H1 (cell line): ENCODE measurements around the gene AIPL1. TPM values are rescaled to one million over a fixed set of nuclear protein-coding genes. Genes with fewer than 3 reads are reported as not detected.

Source experiments
- CTCF ChIA-PET: fragments of 300-600 bp; sonication (Branson Sonifier 250); formaldehyde crosslinking; loops from one replicate; lab custom pipeline; 2021; ENCODE audit not compliant: partially characterized antibody; lab: Charles Lee
- POLR2A ChIA-PET: fragments of 300-600 bp; sonication (Branson Sonifier 250); formaldehyde crosslinking; loops from one replicate; lab custom pipeline; 2021; ENCODE audit warnings: inconsistent platforms; ENCODE audit not compliant: partially characterized antibody; lab: Charles Lee
- DNase-seq, 2 experiments: peaks; one replicate each; pipeline versions ENCODE4 v3.0.0 to v3.0.0-alpha.2; 2010 to 2022; ENCODE audit warnings: low spot score in 2 of 2, low read depth in 1 of 2, mixed read lengths in 1 of 2
- FAIRE-seq: peaks from 2 replicates; lab custom pipeline; 2011; peaks lifted over from hg19 to GRCh38; lab: Jason Lieb, UNC
- H2AFZ ChIP-seq: 2 replicates; pipeline ENCODE4 v1.8.1; 2012; ENCODE audit warnings: low read length, inconsistent platforms
- H2AK5ac ChIP-seq: 2 replicates; pipeline ENCODE4 v1.6.1; 2013; ENCODE audit warnings: low read depth, low read length
- H2BK120ac ChIP-seq: replicated peaks from 2 replicates; pipeline ENCODE3; 2013; ENCODE audit warnings: low read depth, low read length, inconsistent platforms
- H2BK12ac ChIP-seq: 2 replicates; pipeline ENCODE4 v1.6.1; 2013; ENCODE audit warnings: low read depth, low read length
- H2BK15ac ChIP-seq: 2 replicates; pipeline ENCODE4 v1.6.1; 2013; ENCODE audit warnings: low read length
- H2BK20ac ChIP-seq: 2 replicates; pipeline ENCODE4 v1.6.1; 2013; ENCODE audit warnings: low read length
- H2BK5ac ChIP-seq: 2 replicates; pipeline ENCODE4 v1.6.1; 2013; ENCODE audit warnings: low read depth, low read length
- H3K14ac ChIP-seq: 2 replicates; pipeline ENCODE4 v1.6.1; 2013; ENCODE audit warnings: inconsistent platforms; ENCODE audit not compliant: insufficient read length
- H3K18ac ChIP-seq: 2 replicates; pipeline ENCODE4 v1.6.1; 2013; ENCODE audit warnings: low read length; ENCODE audit errors: extremely low read depth
- H3K23ac ChIP-seq: 2 replicates; pipeline ENCODE4 v1.6.1; 2013; ENCODE audit warnings: inconsistent platforms; ENCODE audit not compliant: insufficient read length
- H3K23me2 ChIP-seq: 2 replicates; pipeline ENCODE4 v1.6.1; 2013; ENCODE audit warnings: low read depth, low read length
- H3K27ac ChIP-seq: 2 replicates; pipeline ENCODE4 v1.6.1; 2011; ENCODE audit warnings: low read depth, low read length, inconsistent platforms
- H3K27me3 ChIP-seq, 4 experiments: replicated peaks in 1 of 4; 1 replicate in 1 of 4; 2 replicates in 3 of 4; pipeline versions ENCODE4 v1.6.1 to v1.8.1; 2011 to 2013; ENCODE audit warnings: low read length in 3 of 4, mild to moderate bottlenecking in 3 of 4, inconsistent platforms in 2 of 4, mixed read lengths in 2 of 4, moderate library complexity in 1 of 4; ENCODE audit not compliant: control insufficient read depth in 3 of 4, insufficient read depth in 3 of 4; ENCODE audit errors: extremely low read depth in 1 of 4
- H3K36me3 ChIP-seq, 4 experiments: 2 replicates each; pipeline versions ENCODE4 v1.6.1 to v1.8.1; 2011 to 2013; ENCODE audit warnings: mild to moderate bottlenecking in 4 of 4, low read length in 3 of 4, moderate library complexity in 2 of 4, control low read depth in 1 of 4, inconsistent platforms in 1 of 4; ENCODE audit not compliant: insufficient read depth in 4 of 4, control insufficient read depth in 2 of 4
- H3K4ac ChIP-seq: replicated peaks from 2 replicates; pipeline ENCODE3; 2013; ENCODE audit warnings: low read length, low read depth, mixed read lengths, inconsistent platforms; ENCODE audit not compliant: insufficient read length
- H3K4me1 ChIP-seq, 4 experiments: replicated peaks in 1 of 4; 1 replicate in 1 of 4; 2 replicates in 3 of 4; pipeline versions ENCODE4 v1.6.1 to v1.8.1; 2011 to 2013; ENCODE audit warnings: low read length in 3 of 4, inconsistent platforms in 2 of 4, mixed read lengths in 1 of 4; ENCODE audit not compliant: insufficient read depth in 4 of 4, control insufficient read depth in 3 of 4
- H3K4me2 ChIP-seq, 2 experiments: 2 replicates each; pipeline versions ENCODE4 v1.6.1 to v1.8.1; 2011 to 2013; ENCODE audit warnings: low read depth in 2 of 2, low read length in 2 of 2, control low read depth in 1 of 2, inconsistent platforms in 1 of 2, mild to moderate bottlenecking in 1 of 2; ENCODE audit not compliant: insufficient read depth in 1 of 2
- H3K4me3 ChIP-seq, 4 experiments: fragments of 200-600, 300-600 bp in 1 of 4; sonication (generic), shearing (Covaris generic), sonication (Bioruptor Twin) in 1 of 4; 2 replicates each; pipeline versions ENCODE4 v1.5.1 to v1.8.1; 2011 to 2016; ENCODE audit warnings: low read length in 4 of 4, low read depth in 3 of 4, control low read depth in 2 of 4, inconsistent platforms in 2 of 4, mild to moderate bottlenecking in 2 of 4, mixed read lengths in 1 of 4, moderate library complexity in 1 of 4; ENCODE audit not compliant: insufficient read depth in 2 of 4; ENCODE audit errors: extremely low read depth in 1 of 4
- H3K56ac ChIP-seq: replicated peaks from 2 replicates; pipeline ENCODE3; 2013; ENCODE audit warnings: low read depth, mild to moderate bottlenecking, mixed read lengths, low read length, inconsistent platforms; ENCODE audit not compliant: insufficient read length
- H3K79me1 ChIP-seq: 2 replicates; pipeline ENCODE4 v1.6.1; 2013; ENCODE audit warnings: low read depth, low read length, control low read depth
- H3K79me2 ChIP-seq, 2 experiments: 2 replicates each; pipeline versions ENCODE4 v1.6.1 to v1.8.1; 2012 to 2013; ENCODE audit warnings: low read length in 2 of 2, mild to moderate bottlenecking in 2 of 2, inconsistent platforms in 1 of 2; ENCODE audit not compliant: insufficient read depth in 2 of 2, control insufficient read depth in 1 of 2
- H3K9ac ChIP-seq, 4 experiments: replicated peaks in 1 of 4; 1 replicate in 1 of 4; 2 replicates in 3 of 4; pipeline versions ENCODE4 v1.6.1 to v1.8.1; 2011 to 2013; ENCODE audit warnings: low read depth in 3 of 4, low read length in 3 of 4, control low read depth in 2 of 4, mild to moderate bottlenecking in 2 of 4, moderate library complexity in 2 of 4, inconsistent platforms in 1 of 4; ENCODE audit errors: extremely low read depth in 1 of 4
- H3K9me3 ChIP-seq, 2 experiments: 2 replicates each; pipeline versions ENCODE4 v1.6.1 to v1.8.1; 2012 to 2013; ENCODE audit warnings: mild to moderate bottlenecking in 2 of 2, moderate library complexity in 2 of 2, control low read depth in 1 of 2, inconsistent platforms in 1 of 2, low read depth in 1 of 2, low read length in 1 of 2, mixed read lengths in 1 of 2; ENCODE audit not compliant: insufficient read depth in 2 of 2
- H4K20me1 ChIP-seq, 2 experiments: replicated peaks in 1 of 2; 2 replicates each; pipeline versions ENCODE3 to v1.8.1; 2011 to 2013; ENCODE audit warnings: inconsistent platforms in 2 of 2, low read length in 2 of 2, mild to moderate bottlenecking in 1 of 2; ENCODE audit not compliant: insufficient read depth in 2 of 2, control insufficient read depth in 1 of 2
- H4K5ac ChIP-seq: 2 replicates; pipeline ENCODE4 v1.6.1; 2013; ENCODE audit warnings: low read length, low read depth, mixed read lengths, inconsistent platforms; ENCODE audit not compliant: insufficient read length
- H4K8ac ChIP-seq: 2 replicates; pipeline ENCODE4 v1.8.0; 2013; ENCODE audit warnings: mild to moderate bottlenecking, moderate library complexity, low read length, inconsistent platforms; ENCODE audit not compliant: insufficient read depth; ENCODE audit errors: extremely low read depth
- H4K91ac ChIP-seq: replicated peaks from 2 replicates; pipeline ENCODE3; 2013; ENCODE audit warnings: low read length, mixed read lengths, inconsistent platforms; ENCODE audit not compliant: insufficient read length
- BRCA1 ChIP-seq: IDR thresholded peaks from 2 replicates; pipeline ENCODE4 v1.6.1; 2012; ENCODE audit warnings: low read depth, low read length, improper control_type of control experiment
- KDM4A ChIP-seq: IDR thresholded peaks from one replicate; pipeline ENCODE4 v1.7.1; 2012; ENCODE audit warnings: low read depth, mild to moderate bottlenecking, moderate library complexity, low read length, inconsistent platforms; ENCODE audit not compliant: severe bottlenecking
- TAF7 ChIP-seq: optimal IDR thresholded peaks from 2 replicates; pipeline ENCODE3; 2011; ENCODE audit warnings: low read depth, mild to moderate bottlenecking, inconsistent platforms, low read length, moderate library complexity, borderline replicate concordance
- WGBS, 2 experiments: shearing (Covaris generic) in 1 of 2; methylation state at CpG; one replicate each; pipeline versions ENCODE4 v1.1.6 to v1.1.7; 2013 to 2015; ENCODE audit warnings: low lambda C conversion rate in 2 of 2, mixed read lengths in 2 of 2, inconsistent platforms in 1 of 2, low coverage in 1 of 2, missing lambda C conversion rate in 1 of 2; ENCODE audit not compliant: insufficient replicate concordance in 2 of 2, insufficient coverage in 1 of 2, insufficient read length in 1 of 2; ENCODE audit errors: extremely low coverage in 1 of 2, missing lambda C conversion rate in 1 of 2; 5-methylcytosine and 5-hydroxymethylcytosine counted together
- polyA plus RNA-seq, 7 experiments: library from polyadenylated mRNA; depleted of rRNA in 3 of 7; stranded (reverse) in 5 of 7; unstranded in 2 of 7; fragments of >200 nt in 5 of 7; fragments of 200-250 nt in 2 of 7; gene quantifications; 1 replicate in 5 of 7; 2 replicates in 1 of 7; 4 replicates in 1 of 7; pipeline versions ENCODE4 v1.2.1 to v1.2.3, GENCODE V29; 2011 to 2013; ENCODE audit warnings: missing spikeins in 2 of 7, mixed read lengths in 2 of 7
- total RNA-seq: library from RNA; stranded (reverse); fragmentation: NEBNext Ultra II Directional; extraction: Animal tissue kit (Norgen Biotek cat#: 25700); gene quantifications from 2 replicates; pipeline ENCODE4 v1.2.1, GENCODE V29; 2021
- TF ChIP-seq, protein P1 (sequence below): IDR thresholded peaks from 2 replicates; pipeline ENCODE4 v1.6.1; 2011; ENCODE audit warnings: low read length, improper control_type of control experiment

Gene AIPL1
- total and polyA plus RNA-seq, 2 of the 8 experiments (the other 6 are each of a cell fraction or from before 2014, with no cell fraction given) = 0.56 to 0.71 TPM

DNA sequence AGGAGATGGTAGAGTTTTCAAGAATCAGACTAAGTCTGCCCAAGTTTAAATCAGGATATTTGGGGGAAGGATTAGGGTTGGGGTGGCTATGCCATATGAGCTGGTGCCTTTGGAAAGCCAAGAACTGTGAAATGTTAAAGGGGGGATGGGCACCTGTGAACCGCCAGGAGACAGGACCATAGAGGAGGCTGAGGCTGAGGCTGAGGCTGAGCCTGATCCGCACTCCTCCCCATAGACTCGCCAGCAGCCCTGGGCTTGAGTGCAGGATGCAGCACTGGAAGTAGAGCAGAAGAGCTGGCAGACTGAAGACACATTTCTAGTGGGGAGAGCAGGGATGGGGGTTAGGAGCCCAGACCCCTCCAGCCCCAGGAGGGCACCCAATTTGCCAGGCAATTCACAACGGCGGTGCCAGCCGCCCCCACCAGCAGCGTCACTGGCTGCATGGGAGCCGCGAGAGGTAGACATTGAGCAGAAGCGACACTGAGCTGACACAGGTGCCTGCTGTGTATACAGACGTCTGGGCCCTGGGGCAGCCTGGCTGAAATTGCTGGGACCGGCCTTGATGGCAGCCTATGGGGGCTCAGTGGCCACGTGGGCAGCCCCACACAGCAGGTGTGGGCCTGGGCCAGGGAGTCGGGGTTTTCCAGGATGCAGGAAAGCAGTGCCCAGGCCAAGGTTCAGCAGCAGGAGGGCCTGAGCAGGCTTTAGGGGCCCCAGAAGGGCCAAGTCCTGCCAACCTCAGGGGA lies 18.5 kb upstream of the AIPL1 start:
- Histone ChIP-seq H3K27ac (no peak overlapping the region), H4K5ac (no peak overlapping the region), H3K27me3 (no peaks in the 10 kb centered on the region; a peak in 3 of 7 replicates), H3K4me2 (peak overlapping the region in 1 of 2 experiments; percentile 23; a peak in 1 of 4 replicates), H3K23ac (no peak overlapping the region), H3K23me2 (peaks cover 12% of the 10 kb centered on the region), H2BK5ac (no peak overlapping the region), H3K4ac (no peak overlapping the region), H2BK120ac (no peak overlapping the region), H4K8ac (no peak overlapping the region), H2BK20ac (no peak overlapping the region), H3K4me1 (peaks cover 2 to 52% (median 30%) of the 10 kb centered on the region in 4 experiments), H3K79me1 (no peaks in the 10 kb centered on the region), H3K9ac (no peak overlapping the region), H3K79me2 (no peaks in the 10 kb centered on the region; a peak in 1 of 4 replicates), H3K18ac (peak overlapping the region; percentile 32), H4K20me1 (peaks cover 0 to 11% of the 10 kb centered on the region in 2 experiments), H2BK12ac (no peak overlapping the region), H3K14ac (no peak overlapping the region), H2AK5ac (no peak overlapping the region; the same call in 1 of the 2 replicates), H3K9me3 (no peaks in the 10 kb centered on the region), H3K56ac (no peak overlapping the region), H3K36me3 (peaks cover 7 to 27% (median 19%) of the 10 kb centered on the region in 4 experiments), H2BK15ac (no peak overlapping the region), H3K4me3 (no peak overlapping the region; a peak in 1 of 8 replicates), H2AFZ (no peak overlapping the region), H4K91ac (no peak overlapping the region)
- FAIRE-seq = no peak
- DNase-seq = no peak
- WGBS, 2 experiments = 77% methylated on average over 14 of the region's 14 CpGs; no CpG with 5 or more reads in 1 of the 2 experiments
- ChIA-PET CTCF (interaction anchor here (0.8 to 2.4 kb wide), 5 partner anchors 8 to 101 kb away, joined by 3 to 9 read pairs (median 5); no protein-coding TSS in a partner anchor), POLR2A (interaction anchor here (0.8 to 4.4 kb wide), 9 partner anchors 10 to 894 kb away, joined by 3 to 58 read pairs (median 4); partner anchors contain the start of gene PIMREG)
- TF ChIP-seq TAF7 (peak; percentile 24), BRCA1 (no peak), KDM4A (no peak)
- TF ChIP-seq, protein P1, sequence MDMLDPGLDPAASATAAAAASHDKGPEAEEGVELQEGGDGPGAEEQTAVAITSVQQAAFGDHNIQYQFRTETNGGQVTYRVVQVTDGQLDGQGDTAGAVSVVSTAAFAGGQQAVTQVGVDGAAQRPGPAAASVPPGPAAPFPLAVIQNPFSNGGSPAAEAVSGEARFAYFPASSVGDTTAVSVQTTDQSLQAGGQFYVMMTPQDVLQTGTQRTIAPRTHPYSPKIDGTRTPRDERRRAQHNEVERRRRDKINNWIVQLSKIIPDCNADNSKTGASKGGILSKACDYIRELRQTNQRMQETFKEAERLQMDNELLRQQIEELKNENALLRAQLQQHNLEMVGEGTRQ = no peak
